ENCODE measurements around the gene CD63.

Gene CD63

DNA sequence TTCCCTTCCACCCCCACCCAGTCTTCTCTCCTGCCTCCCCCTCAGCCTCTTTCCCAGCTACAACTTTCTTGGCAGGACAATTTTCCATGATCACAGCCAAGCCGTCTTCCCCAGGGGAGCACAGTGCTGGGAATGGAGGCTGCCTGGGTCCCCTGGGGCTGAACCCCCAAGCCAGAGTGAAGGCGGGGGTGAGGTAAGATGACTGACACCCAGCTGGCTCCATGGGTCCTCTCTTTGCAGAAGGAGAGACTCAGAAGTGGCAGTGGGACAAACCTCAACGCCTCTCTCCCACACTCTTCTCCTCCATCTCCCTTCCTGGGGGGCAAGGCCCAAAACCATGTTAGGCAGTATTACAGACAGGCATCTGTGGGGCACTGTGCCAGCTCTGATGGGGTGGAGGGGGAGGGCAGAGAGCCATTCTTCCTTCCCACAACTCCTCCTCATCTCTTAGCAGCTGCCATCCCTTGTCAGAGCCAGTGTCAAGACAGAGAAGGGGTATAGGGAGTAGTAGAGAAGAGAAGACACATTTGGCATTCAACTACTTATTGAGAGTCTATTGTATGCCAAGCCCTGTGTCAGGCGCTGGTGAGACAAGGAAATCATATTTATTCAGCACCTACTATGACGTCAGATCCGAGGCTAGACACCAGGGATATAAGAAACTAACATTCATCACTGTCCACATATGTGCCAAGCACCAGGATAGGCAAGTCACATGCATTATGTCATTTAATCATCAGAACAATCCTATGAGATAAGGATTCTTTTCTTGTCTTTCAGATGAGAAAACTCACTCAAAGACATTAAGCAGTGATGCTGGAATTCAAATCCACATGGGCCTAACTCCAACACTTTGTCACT lies 24.7 kb downstream of the CD63 start:
- Histone ChIP-seq H3K9ac (ENCODE audit: low read length) (no peak overlapping the region), H3K79me2 (ENCODE audit: insufficient read depth, low read length) (no peaks in the 10 kb centered on the region), H3K4me2 (ENCODE audit: low read length) (no peak overlapping the region), H3K9me3 (ENCODE audit: low read length) (no peaks in the 10 kb centered on the region), H4K20me1 (ENCODE audit: insufficient read depth, low read length) (no peaks in the 10 kb centered on the region), H3K4me1 (ENCODE audit: insufficient read depth, low read length, severe bottlenecking) (peaks cover 7% of the 10 kb centered on the region), H3K4me3 (ENCODE audit: low read depth, low read length, poor library complexity, severe bottlenecking) (no peak overlapping the region), H3K36me3 (ENCODE audit: insufficient read depth, low read length) (no peaks in the 10 kb centered on the region), H3F3A (ENCODE audit: insufficient read depth, low read length) (no peaks in the 10 kb centered on the region), H3K9me2 (ENCODE audit: low read depth, low read length) (no peaks in the 10 kb centered on the region), H3K27me3 (ENCODE audit: insufficient read depth, low read length) (peaks cover 18% of the 10 kb centered on the region), H2AFZ (ENCODE audit: low read length) (no peak overlapping the region), H3K27ac (ENCODE audit: low read depth, low read length, poor library complexity, severe bottlenecking) (no peak overlapping the region)
- TF ChIP-seq EZH2 (IDR thresholded peaks at IDR 0.05; ENCODE audit: borderline replicate concordance, low read length) = no peak
- TF ChIP-seq, protein P1, sequence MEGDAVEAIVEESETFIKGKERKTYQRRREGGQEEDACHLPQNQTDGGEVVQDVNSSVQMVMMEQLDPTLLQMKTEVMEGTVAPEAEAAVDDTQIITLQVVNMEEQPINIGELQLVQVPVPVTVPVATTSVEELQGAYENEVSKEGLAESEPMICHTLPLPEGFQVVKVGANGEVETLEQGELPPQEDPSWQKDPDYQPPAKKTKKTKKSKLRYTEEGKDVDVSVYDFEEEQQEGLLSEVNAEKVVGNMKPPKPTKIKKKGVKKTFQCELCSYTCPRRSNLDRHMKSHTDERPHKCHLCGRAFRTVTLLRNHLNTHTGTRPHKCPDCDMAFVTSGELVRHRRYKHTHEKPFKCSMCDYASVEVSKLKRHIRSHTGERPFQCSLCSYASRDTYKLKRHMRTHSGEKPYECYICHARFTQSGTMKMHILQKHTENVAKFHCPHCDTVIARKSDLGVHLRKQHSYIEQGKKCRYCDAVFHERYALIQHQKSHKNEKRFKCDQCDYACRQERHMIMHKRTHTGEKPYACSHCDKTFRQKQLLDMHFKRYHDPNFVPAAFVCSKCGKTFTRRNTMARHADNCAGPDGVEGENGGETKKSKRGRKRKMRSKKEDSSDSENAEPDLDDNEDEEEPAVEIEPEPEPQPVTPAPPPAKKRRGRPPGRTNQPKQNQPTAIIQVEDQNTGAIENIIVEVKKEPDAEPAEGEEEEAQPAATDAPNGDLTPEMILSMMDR (IDR thresholded peaks at IDR 0.05; ENCODE audit: low read length) = no peak

DNA sequence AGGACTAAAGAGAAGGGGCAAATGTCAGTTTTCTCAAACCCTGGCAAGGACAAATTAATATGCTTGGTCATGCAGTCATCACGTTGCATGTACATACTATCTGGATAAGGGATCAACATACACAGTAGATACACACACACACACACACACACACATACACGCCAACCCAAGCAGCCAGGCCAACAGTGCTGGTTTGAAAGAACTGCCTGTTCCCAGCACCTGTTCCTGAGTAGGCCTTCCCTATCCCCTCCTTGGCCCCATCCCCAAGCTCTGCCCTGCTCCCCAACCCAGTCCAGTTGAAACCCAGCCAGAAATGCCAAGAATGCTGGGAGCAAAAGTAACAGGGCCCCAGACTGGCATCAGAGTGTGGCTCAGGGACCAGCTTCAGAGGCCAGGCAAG lies 25.5 kb downstream of the CD63 start:
- H3K9ac ChIP-seq (ENCODE audit: low read length) = no peak overlapping the region
- H3K27ac ChIP-seq (ENCODE audit: low read depth, low read length, poor library complexity, severe bottlenecking) = no peak overlapping the region

DNA sequence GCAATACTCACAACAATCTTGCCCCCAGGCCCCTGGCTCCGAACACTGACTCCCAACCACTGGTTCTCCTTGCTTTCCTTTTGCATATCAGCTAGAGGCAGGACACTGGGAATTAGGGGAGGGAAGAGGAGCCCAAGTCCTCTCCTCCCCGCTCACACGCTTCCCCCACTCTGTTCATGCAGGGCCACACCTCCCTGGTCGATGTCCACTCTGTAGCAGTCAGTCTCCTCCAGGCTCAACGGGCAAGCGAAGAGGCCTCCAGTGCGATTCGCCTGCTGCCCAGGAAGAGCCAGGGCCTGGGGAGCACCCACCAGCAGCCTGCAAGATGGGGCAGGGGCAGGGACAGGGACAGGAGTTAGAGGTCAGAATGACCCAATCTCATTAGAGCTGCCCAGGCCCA lies 25.9 kb downstream of the CD63 start:
- TF ChIP-seq EZH2 (IDR thresholded peaks at IDR 0.05; ENCODE audit: borderline replicate concordance, low read length) = no peak
- TF ChIP-seq, protein P1 (IDR thresholded peaks at IDR 0.05; ENCODE audit: low read length) = no peak
- H4K20me1 ChIP-seq (ENCODE audit: insufficient read depth, low read length) = no peaks in the 10 kb centered on the region
- no peak overlapping the region for H3K27ac ChIP-seq (ENCODE audit: low read depth, low read length, poor library complexity, severe bottlenecking)
- no peaks in the 10 kb centered on the region for H3K36me3 ChIP-seq (ENCODE audit: insufficient read depth, low read length)
- no peaks in the 10 kb centered on the region for H3K79me2 ChIP-seq (ENCODE audit: insufficient read depth, low read length)
- H3K9me2 ChIP-seq (ENCODE audit: low read depth, low read length) = no peaks in the 10 kb centered on the region
- no peak overlapping the region for H3K4me3 ChIP-seq (ENCODE audit: low read depth, low read length, poor library complexity, severe bottlenecking)
- no peaks in the 10 kb centered on the region for H3F3A ChIP-seq (ENCODE audit: insufficient read depth, low read length)
- no peak overlapping the region for H2AFZ ChIP-seq (ENCODE audit: low read length)
- H3K9me3 ChIP-seq (ENCODE audit: low read length) = no peaks in the 10 kb centered on the region
- peaks cover 1% of the 10 kb centered on the region for H3K4me1 ChIP-seq (ENCODE audit: insufficient read depth, low read length, severe bottlenecking)
- H3K4me2 ChIP-seq (ENCODE audit: low read length) = no peak overlapping the region
- peaks cover 13% of the 10 kb centered on the region for H3K27me3 ChIP-seq (ENCODE audit: insufficient read depth, low read length)
- H3K9ac ChIP-seq (ENCODE audit: low read length) = no peak overlapping the region

More for the DNA sequence above, 25.5 kb downstream of the CD63 start:
- Histone ChIP-seq H3K4me1 (ENCODE audit: insufficient read depth, low read length, severe bottlenecking) (peaks cover 5% of the 10 kb centered on the region), H3K4me2 (ENCODE audit: low read length) (no peak overlapping the region), H3F3A (ENCODE audit: insufficient read depth, low read length) (no peaks in the 10 kb centered on the region), H3K9me3 (ENCODE audit: low read length) (no peaks in the 10 kb centered on the region), H3K79me2 (ENCODE audit: insufficient read depth, low read length) (no peaks in the 10 kb centered on the region), H4K20me1 (ENCODE audit: insufficient read depth, low read length) (no peaks in the 10 kb centered on the region), H3K9me2 (ENCODE audit: low read depth, low read length) (no peaks in the 10 kb centered on the region), H3K27me3 (ENCODE audit: insufficient read depth, low read length) (peaks cover 13% of the 10 kb centered on the region), H3K36me3 (ENCODE audit: insufficient read depth, low read length) (no peaks in the 10 kb centered on the region), H3K4me3 (ENCODE audit: low read depth, low read length, poor library complexity, severe bottlenecking) (no peak overlapping the region), H2AFZ (ENCODE audit: low read length) (no peak overlapping the region)
- TF ChIP-seq, protein P1 (IDR thresholded peaks at IDR 0.05; ENCODE audit: low read length) = no peak
- TF ChIP-seq EZH2 (IDR thresholded peaks at IDR 0.05; ENCODE audit: borderline replicate concordance, low read length) = no peak
